SH-SY5Y (cell line): Measurements from ENCODE around the gene NUP54.

Experiments
- GATA2 ChIP-seq: IDR thresholded peaks from 2 replicates; pipeline ENCODE4 v1.6.1; 2011; ENCODE audit warnings: mild to moderate bottlenecking, low read depth, low read length
- GATA3 ChIP-seq: IDR thresholded peaks from 2 replicates; pipeline ENCODE4 v1.6.1; 2011; ENCODE audit warnings: low read depth, mild to moderate bottlenecking, low read length, moderate library complexity

DNA sequence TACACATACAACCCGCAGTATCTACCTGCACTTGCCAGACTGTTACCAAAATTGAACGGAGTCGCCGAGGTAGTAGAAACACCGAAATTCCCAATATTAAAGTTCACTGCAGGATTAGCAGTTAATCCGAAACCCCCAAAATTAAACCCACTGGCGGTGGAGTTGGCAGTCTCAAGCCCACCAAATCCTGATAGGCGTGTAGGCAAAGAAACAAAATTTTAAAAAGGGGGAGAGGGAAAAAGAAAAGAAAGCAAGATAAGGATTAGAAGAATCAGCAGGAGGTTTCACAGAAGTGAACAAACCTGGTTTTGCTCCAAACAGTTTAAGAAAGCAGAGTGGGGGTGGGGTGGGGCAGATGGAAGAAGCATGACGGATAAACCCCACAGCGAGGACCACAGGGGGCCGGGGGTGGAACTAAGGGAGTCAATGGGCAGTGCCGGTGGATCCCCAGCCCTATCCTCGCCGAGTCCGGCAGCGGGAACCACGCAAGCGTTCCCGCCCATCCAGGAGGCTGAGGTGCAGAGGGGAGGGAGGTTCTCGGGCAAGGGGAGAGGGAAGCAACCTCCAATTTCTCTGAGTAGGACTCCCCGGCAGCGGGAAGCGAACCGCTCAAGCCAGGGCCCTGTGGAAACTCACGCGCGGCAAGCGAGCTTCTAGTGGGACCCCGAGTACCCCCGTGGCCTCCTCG, 599 bp downstream of the NUP54 start:
- TF ChIP-seq GATA2 (no peak), GATA3 (no peak)
